Effector CD4-positive, alpha-beta T cell (primary cell): ENCODE data around the gene TTC7B.

Experiments
- DNase-seq: peaks from one replicate; pipeline ENCODE4 v3.0.0-alpha.2; 2020

Gene TTC7B

DNA sequence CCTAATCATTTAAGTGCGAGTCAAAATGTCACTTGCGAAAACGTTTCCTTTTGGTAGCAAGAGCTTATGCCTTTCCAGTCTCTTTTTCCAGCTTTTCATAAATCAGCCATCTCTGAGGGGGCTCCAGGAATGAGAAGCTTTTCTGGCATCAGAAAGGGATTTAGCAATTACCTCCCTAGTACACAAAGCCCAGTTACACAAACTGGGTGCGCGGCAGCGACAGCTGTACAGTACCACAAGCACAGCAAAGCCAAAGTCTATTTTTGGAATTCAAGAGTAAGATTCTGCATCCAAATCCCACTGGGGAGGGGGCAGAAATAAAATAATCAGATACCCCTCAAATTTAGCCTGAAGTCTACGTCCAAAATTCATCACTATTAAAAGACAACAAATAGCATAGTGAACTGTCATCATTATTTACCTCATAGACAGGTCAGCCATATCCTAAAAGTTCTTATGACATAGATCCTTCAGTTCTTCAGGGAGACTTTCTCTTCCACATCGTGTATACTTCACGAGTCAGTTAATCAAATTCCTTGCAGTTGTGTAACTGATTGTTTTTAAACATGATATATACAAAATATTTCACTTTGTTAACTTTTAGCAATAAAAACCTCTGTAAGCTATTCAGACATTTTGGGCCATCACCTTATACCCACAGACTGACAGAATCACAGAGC lies 150.8 kb downstream of the TTC7B start:
- no peak for DNase-seq

DNA sequence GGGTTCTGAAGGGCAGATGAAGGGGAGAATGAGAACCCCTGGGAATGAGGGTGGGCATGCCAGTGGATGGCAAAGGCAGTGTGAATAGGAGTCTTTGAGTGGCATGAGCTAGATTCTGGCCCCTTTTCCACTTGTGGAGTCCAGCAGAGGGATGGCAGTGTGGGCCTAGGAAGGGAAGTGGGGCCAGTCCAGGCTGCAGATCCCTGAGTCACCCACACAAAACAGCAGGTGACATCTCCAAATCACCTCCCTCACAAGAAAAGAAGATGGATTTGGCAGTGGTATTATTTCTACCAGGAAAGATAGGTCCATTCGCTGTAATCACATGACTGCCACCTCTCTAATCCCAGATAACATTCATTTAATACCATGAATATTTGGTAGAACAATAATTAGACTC lies 151.3 kb downstream of the TTC7B start:
- no peak for DNase-seq

DNA sequence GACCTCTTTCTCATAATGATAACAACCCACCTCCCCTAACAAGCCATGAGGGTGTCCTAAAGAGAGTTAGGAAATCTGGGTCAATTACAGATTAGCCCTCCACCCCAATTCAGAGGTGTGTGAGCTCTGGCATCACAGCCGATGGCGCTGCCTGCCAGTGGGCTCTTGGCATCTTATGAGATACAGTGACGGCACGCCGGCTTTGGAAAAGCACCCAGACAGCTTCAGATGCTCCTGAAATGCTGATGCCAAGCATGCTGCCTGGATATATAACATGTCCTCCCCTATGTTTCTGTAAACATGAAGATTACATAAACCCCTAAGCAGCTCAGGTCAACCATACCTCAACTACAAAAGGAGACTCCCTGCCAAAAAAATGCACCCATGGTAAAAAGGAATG lies 152.6 kb downstream of the TTC7B start:
- no peak for DNase-seq

DNA sequence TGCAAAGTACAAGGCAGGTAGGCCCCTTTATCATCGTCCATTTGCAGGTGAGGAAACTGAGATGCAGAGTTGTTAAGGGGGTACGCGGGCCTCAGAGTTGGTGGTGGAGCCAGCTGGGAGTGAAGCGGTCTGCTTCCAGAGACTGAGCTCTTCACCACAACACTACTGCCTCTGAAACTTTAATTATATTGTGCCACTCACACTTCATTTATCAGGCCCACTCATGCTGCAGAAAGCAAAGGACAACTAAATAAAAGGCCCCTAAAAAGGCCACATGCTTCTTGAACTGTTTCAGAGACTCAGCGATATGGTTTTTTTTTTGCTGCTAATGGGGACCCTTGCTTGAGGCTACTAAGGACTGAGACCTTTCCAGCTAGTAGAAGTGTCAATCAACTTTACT lies 153.1 kb downstream of the TTC7B start:
- DNase-seq: no peak

DNA sequence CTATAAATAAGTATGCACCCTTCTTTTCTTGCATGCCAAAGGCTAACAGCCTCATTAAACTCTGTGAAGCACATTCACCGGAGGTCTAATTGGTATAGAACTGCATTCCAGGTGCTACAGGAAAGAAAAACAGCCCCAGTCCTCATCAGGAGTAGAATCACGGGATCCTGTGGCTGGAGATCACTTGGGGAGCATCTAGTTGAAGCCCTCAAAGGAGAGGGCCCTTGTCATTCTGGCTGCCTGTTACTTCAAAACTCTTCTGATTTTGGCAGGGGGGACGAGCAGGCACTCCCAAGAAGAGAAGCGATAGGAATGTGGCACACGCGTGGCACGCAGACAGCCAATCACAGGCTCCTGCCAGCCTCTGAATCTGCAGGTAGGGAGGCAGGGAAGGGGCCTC lies 154.4 kb downstream of the TTC7B start:
- DNase-seq: no peak

DNA sequence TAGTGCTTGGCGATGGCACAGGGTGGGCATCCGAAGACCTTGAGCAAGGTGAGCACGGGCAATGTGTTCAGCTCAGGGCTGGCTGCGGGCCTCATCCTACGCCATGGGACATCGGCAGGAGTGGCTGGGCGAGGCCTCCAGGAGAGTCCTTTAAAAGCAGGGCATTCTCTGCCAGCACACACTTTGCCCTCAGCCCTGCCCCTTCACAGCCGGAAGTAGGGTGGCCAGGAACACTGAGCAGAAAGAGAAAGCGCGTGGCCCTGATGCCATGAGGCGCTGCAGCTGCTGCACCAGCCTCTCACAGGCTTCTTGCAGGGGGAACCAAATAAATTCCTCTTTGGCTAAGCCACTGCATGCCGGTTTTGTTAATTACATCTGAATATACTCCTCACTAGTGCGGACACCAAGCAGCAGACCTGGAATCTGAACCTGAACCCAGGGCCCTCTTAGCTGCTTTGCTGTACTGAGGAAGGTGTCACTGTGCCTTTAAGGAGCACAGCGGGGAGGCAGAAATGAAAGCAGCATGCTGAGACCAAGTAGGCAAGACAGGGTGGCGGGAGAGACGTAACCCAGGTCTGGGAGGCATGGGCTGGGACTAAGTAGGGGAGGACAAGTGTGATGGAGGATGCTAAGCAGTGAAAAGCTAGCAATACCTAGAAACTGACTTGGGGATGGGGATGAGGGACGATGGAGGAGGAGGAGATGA lies 155.2 kb downstream of the TTC7B start:
- no peak for DNase-seq

DNA sequence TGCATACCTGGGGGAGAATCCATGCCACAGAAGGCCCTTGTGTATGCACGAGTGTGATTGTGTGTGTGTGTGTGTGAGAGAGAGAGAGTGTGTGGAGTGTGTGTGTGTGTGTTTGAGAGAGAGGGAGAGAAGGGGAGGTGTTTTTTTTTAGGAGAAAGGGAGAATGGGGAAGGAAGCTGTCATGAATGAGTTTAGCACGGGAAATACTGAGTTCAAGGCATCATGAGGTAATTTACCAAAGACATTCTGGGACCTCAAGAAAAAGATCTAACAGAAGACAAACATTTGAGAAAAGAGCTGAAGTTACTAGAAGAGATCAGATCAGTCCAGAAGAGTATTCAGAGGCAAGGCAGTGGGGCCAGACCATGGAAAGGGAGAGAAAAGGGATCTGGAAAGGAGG lies 157.1 kb downstream of the TTC7B start:
- DNase-seq: no peak

DNA sequence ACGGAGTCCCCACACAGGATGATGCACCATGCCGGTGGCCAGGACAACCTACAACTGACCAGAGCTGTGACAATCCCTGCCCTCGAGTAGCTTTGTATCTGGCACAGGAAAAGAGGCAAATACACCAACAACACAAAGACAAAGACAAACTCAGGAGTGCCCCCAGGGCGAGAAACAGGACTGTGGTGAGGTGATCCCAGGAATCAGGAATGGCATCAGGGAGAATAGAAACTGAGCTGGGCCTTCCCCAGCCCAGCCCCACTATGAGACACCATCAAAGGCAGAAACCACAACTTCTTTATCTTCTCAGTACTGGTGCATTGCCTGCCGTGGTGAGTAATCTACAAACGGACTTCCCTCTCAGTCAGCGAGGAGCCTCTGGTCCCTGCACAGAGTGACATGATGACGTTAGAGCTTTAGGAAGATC lies 157.7 kb downstream of the TTC7B start:
- DNase-seq: no peak

DNA sequence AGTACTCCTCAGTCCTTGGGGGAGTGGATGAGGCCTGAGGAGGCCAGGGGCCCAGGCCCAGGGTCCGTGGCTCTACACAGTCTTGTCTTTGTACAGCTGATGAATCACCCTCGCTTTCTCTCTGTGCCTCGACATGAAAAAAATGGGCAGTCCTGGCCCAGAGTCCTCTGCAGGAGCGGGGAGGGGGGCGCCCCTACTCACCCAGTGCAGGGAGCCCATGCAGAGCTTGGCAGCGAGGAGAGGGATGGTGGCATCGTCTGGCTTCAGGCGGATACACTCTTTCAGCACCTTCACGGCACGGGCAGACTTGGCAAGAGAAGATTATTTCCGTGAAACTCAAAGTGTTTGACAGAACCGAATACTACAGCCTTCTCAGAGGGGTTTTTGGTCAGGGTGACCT lies 159.3 kb downstream of the TTC7B start:
- DNase-seq: no peak

DNA sequence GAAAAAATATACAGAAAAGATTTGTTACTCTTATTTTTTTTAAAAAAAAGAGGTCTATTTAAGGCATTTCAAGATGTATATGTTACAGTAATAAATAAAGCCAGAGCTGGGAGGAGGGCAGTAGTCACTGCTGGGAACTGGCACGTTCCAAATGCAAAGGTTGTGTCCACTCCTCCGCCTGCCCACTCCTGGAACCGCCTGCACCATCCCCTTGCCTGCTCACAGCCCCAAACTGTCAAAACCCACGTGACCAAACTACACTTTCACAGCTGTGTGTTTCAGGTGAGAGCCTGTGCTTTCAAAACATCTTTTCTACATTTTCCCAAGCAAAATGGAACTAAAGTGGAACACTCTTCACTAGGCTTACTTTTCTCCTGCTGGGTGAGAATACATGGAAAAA lies 160.4 kb downstream of the TTC7B start:
- no peak for DNase-seq

DNA sequence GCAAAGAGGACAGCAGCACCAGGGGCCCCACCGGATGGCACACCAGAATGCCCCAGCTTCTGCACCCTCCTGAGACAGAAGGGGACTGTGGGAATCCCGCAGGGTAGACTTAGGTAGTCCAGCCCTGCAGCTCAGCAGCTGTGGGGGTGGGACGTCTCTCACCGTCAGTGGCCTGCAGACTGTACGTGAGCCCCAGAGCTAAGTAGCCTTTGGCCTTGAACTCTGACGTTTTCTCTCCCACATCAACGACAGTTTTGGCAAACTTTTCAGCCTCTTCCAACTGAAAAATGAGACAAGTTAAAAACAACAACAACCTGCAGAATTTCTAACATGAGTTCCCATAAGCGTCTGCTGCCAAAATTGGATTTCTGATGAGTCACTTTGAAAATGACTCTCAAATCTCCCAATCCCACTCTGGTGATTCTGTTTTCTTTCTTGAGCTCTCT lies 161.4 kb downstream of the TTC7B start:
- DNase-seq: no peak

DNA sequence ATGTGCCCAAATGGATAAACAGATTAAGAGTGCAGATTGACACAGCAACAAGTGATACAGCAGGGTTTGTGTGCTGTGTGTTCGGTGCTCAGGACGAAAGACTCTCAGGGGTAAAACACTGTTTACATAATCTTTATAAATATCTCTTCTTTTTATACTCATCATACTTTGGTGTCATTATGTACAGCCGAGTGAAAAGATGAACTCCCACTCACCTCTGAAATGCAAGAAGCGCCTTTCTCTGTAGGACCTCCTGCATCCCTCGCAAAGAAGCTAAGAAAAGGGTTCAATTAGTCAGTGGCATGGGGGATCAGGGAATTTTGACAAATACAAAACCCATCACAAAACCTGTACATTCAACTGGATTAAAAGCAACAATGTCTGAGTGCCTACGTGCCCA lies 163.6 kb downstream of the TTC7B start:
- DNase-seq: no peak

DNA sequence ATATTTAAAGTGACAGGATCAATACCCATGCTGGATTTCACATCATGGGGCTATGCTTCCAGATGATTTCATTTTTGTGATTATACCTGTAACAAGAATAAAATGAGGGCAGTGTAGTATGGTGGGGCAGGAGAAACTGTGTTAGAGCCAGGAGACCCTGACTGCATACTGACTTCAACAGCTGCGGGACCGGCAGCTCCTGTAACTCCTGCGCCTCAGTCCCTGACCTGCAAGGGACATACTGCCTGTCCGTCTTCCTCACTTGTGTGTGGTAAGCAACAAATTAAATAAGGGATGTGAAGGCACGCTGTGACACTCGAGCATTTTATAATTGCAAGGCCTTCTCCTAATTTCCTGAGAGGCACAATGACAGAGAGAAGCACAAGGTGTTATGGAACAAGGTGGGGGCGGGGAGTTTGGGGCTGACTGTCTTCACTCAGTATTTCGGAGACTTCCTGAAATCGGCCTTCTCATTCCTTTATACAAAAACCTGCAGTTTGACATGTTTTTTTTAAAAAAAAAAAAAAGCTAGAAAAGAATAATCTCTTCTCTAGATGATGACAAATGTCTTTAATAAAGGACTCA lies 164.2 kb downstream of the TTC7B start:
- no peak for DNase-seq

DNA sequence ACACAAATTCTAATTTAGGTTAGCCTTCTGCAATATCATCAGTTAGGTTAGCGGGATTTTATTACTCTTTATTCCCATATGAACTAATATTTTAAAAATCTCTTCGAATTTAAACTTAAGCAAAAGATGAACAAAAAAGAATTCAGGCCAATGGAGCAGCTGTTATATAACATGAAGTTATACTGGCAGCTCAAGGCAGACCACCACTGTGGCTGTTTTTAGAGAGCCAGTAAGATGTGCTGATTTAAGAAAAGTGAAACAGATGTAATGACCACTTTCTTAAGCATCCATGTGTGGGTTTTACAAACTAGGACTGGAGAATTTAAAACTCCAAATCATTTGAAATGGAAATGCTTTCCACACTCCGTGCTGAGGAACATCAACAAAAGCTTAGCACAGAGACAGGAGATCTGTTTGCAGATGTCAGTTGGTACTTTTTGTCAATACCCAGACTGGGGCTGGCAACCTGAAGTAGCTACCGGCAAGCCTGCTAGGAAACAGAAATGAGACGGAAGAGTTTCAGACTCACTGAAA lies 164.9 kb downstream of the TTC7B start:
- no peak for DNase-seq

DNA sequence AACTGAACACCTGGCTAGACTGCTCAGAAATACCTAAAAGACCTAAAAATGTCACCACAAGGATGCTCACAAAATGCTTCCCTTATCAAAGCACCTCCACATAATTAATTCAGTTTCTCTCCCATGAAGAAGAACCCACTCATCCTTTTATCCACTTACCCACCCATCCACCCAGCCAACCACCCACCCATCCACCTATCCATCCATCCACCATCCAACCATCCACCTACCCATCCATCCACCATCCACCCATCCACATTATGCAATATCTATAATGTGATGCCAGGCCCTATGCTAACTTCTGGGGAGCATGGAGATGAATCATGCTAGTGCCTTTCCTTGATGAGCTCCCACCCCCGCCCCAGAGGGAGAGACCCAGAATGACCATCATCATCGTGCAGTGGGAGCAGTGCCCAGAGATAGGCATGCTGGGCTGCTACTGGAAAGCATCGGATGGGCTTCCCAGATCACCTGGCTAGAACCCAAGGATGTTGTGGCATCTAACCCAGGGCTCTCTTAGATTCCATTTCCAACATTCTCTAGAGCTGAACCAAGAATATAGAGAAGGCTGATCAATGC lies 166.6 kb downstream of the TTC7B start:
- no peak for DNase-seq

DNA sequence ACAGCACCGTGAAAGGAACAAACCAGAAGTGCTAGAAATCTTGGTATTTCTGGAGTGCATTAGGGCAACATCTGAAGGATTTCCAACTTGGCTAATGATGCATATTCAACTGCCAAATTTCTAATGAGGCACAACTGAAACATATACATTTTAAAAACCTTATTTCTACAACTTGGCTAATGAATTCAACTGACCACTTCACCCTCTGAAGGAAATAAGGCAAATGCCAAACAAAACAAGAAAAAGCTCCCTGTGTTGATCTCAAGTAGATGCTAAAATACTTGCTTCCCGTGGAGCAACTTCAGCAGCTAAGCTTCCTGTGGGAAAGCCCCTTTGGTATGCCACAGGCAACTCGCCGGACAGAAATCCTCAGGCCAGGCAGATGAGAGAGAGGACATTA lies 167.1 kb downstream of the TTC7B start:
- DNase-seq: no peak

DNA sequence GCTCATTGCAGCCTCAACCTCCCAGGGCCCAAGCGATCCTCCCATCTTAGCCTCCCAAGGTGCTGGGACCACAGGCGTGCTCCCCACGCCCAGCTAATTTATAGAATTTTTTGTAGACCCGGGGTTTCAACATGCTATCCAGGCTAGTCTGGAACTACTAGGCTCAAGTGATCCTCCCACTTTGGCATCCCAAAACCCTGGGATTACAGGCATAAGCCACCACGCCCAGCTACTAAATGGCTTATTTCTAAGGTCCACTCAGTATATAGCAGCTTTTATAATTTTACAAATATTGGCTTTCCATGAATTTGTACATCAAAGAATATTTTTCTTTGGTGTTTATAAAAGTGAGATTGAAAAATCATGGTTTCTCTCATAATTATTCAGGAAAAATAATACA lies 167.8 kb downstream of the TTC7B start:
- no peak for DNase-seq

DNA sequence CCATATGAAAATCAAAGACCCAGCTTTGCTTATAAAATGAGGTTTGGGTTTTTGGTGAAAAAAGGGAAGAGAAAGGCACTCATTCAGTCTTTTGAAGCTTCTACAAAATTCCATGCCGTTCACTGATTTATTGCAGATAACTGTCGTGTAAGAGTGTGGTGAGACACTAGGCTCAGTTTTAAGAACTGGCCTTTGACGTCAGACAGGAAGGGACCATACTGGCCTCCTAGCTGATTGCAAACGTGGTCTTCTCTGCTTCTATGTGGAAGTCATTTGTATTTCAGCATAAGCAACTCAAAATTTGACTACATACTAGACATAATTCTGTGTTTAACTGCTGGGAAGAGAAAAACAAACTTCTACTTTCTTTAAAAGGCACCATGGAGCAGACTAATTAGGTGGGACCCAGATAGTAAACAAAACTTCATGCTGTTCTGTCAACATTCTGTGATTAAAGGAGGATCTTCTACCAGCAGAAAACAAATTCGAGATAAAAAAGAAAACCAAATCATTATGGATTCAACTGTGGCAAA lies 168.7 kb downstream of the TTC7B start:
- no peak for DNase-seq

DNA sequence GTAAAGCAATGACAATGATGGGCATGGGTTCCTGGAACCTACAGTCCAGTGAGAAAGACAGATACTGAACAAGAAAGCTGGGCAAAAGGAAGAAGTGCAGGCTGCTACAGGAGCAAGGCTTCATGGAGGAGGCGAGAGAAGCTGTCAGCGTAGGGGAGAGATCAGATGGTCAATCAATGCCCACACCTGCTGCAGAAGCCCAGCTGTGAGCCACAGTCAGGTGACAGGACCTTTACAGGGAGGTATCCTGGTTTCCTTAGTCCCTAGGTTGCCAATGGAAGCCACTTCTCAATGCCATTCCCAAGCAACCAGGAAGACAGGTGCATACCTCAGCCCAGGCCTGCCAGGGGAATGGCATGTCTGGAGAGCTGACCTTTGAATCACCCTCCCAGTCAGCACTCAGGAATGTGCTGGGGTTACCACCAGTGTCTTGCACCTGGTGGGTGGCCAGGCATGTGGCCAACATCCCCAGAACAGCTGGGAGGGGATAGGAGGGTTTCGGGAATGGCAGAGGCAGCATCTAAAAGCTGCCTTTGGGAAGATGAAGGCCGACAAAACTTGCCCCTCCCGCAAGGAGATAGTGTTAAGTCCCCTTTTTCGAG lies 170.3 kb downstream of the TTC7B start:
- no peak for DNase-seq

DNA sequence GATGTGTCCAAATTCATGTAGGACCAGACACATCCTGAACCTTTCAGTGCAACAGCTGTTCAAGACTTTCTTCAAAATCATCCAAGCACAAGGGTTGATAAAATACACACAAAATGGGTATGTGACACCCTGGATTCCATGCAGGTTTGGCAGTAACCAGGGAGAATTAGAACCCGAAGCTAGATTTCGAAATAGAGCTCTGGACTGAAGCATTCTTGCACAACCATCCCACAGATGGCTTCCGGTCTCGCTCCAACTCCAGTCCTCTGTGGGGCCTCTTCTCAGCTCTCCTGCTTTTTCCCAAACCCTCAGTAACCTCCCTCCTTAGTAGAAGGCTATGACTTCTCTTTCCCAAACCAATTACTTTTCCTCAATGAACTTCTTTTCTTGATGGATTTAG lies 171.3 kb downstream of the TTC7B start:
- no peak for DNase-seq

DNA sequence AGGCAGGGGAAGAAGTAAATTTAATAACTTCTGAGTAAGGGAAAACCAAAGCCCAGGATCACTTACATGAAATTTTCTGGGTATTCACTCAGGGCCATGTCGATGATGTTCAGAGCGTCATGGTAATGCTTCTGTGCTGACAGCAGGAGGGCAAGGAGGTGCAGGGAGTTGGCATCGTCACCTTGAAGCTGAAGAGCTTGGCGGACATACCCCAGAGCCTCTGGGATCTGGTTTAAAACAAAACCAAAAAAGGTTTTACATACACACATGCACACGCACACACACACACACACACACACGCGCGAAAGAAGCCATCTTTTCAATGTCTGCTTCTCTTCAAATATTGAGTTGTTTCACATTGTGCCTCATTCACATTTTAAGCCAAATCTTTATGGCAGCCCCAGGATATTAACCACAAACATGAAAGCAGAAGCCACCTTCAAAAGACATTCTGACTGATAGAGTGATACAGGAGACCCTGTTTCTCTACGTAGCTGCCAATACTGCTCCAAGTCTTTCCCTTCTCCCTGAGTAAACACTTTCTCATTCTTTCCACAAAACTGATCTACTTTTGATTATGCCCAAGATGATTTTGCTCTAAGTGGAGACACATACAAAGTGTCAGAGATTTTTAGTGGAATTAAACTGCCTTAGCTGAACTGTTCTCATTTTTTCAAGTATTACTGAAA lies 172.1 kb downstream of the TTC7B start:
- DNase-seq: no peak

DNA sequence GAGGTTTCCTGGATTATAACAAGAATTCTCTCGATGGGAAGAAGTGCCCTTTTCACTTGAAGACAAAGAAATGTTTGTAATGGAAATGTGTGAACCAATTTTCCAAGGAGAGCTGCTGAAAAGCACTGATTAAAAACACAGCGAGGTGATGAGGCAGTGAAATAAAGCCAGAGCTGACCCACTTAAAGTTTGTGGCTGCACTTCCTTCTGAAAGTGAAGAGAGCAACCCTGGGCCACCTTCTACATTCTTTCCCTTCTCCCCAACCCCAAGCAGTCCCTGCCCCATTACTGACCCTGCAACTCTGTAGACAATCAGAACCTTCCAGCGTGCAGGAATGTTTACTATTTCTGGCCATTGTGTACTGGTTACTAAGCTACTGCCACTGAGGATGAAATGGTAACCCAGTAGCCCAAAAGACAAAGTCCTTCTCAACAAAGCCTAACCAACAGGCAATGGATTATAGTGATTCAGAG lies 173.9 kb downstream of the TTC7B start:
- DNase-seq: no peak
